Loucy (cell line): Measurements from ENCODE around the gene LAYN.

Experiments used
- H2AFZ ChIP-seq: fragments of 200-600 bp; sonication (generic); 2 replicates; pipeline ENCODE4 v1.6.0; 2016; ENCODE audit warnings: antibody characterized with exemption, mild to moderate bottlenecking, low read length, moderate library complexity
- H3F3A ChIP-seq: fragments of 200-600 bp; 2 replicates; pipeline ENCODE4 v1.6.0; 2016; ENCODE audit warnings: antibody characterized with exemption, low read depth, mild to moderate bottlenecking
- H3K27me3 ChIP-seq: fragments of 200-600 bp; sonication (generic); 2 replicates; pipeline ENCODE4 v1.6.1; 2014; ENCODE audit warnings: low read length, mild to moderate bottlenecking; ENCODE audit not compliant: insufficient read depth, poor library complexity, severe bottlenecking
- H3K36me3 ChIP-seq: fragments of 200-600 bp; sonication (generic); 2 replicates; pipeline ENCODE4 v1.6.1; 2016; ENCODE audit warnings: low read length; ENCODE audit not compliant: insufficient read depth
- H3K4me1 ChIP-seq: fragments of 200-600 bp; sonication (generic); 2 replicates; pipeline ENCODE4 v1.5.1; 2014; ENCODE audit warnings: low read length, mild to moderate bottlenecking; ENCODE audit not compliant: insufficient read depth, poor library complexity, severe bottlenecking
- H3K4me2 ChIP-seq: fragments of 200-600 bp; sonication (generic); 2 replicates; pipeline ENCODE4 v1.6.0; 2014; ENCODE audit warnings: antibody characterized with exemption, low read length, low read depth, mild to moderate bottlenecking; ENCODE audit not compliant: poor library complexity, severe bottlenecking
- H3K4me3 ChIP-seq: fragments of 200-600 bp; sonication (generic); 2 replicates; pipeline ENCODE4 v1.5.1; 2014; ENCODE audit warnings: low read length, mild to moderate bottlenecking, mixed read lengths; ENCODE audit not compliant: poor library complexity, severe bottlenecking
- H3K79me2 ChIP-seq: fragments of 200-600 bp; sonication (generic); 2 replicates; pipeline ENCODE4 v1.6.1; 2014; ENCODE audit warnings: low read length; ENCODE audit not compliant: insufficient read depth
- H3K9ac ChIP-seq: fragments of 200-600 bp; sonication (generic); 2 replicates; pipeline ENCODE4 v1.6.0; 2014; ENCODE audit warnings: mild to moderate bottlenecking, low read depth, low read length, moderate library complexity; ENCODE audit not compliant: poor library complexity, severe bottlenecking
- H3K9me2 ChIP-seq: fragments of 200-600 bp; sonication (generic); replicated peaks from 2 replicates; pipeline ENCODE4 v1.6.1; 2016; ENCODE audit warnings: low read depth, low read length, mixed read lengths
- H3K9me3 ChIP-seq: fragments of 200-600 bp; sonication (generic); 2 replicates; pipeline ENCODE4 v1.6.1; 2014; ENCODE audit warnings: mild to moderate bottlenecking, antibody characterized with exemption, low read length, low read depth; ENCODE audit not compliant: insufficient read depth
- H4K20me1 ChIP-seq: fragments of 200-600 bp; sonication (generic); 2 replicates; pipeline ENCODE4 v1.6.0; 2014; ENCODE audit warnings: antibody characterized with exemption, low read length, mild to moderate bottlenecking; ENCODE audit not compliant: insufficient read depth, poor library complexity, severe bottlenecking
- CTCF ChIP-seq: fragments of 200-600 bp; sonication (generic); conservative IDR thresholded peaks from 2 replicates; pipeline ENCODE4 v1.5.1; 2014; ENCODE audit warnings: mild to moderate bottlenecking, antibody characterized with exemption, low read length
- EZH2phosphoT487 ChIP-seq: fragments of 200-600 bp; IDR thresholded peaks from 2 replicates; pipeline ENCODE4 v1.6.1; 2018; ENCODE audit warnings: antibody characterized with exemption, mild to moderate bottlenecking, moderate library complexity, borderline replicate concordance

Gene LAYN

GRCh38 chr11:111548525-111548924, 8.0 kb downstream of the LAYN start:
- Histone ChIP-seq H3K27me3 (no peaks in the 10 kb centered on the region), H3K9me3 (no peaks in the 10 kb centered on the region), H3K79me2 (no peaks in the 10 kb centered on the region), H3K36me3 (no peaks in the 10 kb centered on the region), H3K4me2 (no peak overlapping the region), H3K9me2 (no peaks in the 10 kb centered on the region), H3F3A (no peaks in the 10 kb centered on the region), H3K4me3 (no peak overlapping the region), H2AFZ (no peak overlapping the region), H3K4me1 (no peaks in the 10 kb centered on the region), H4K20me1 (no peaks in the 10 kb centered on the region), H3K9ac (no peak overlapping the region)
- TF ChIP-seq CTCF = no peak
- TF ChIP-seq EZH2phosphoT487 = no peak

- no peaks in the 10 kb centered on the region for H3K9me2 ChIP-seq
These were observed 8.8 kb downstream of the LAYN start for GRCh38 chr11:111549196-111549868.

GRCh38 chr11:111549869-111550203, 9.3 kb downstream of the LAYN start:
- Histone ChIP-seq H3K9me2 (no peaks in the 10 kb centered on the region), H3K4me2 (no peak overlapping the region), H3K27me3 (no peaks in the 10 kb centered on the region), H3F3A (no peaks in the 10 kb centered on the region), H3K4me1 (no peaks in the 10 kb centered on the region), H3K36me3 (no peaks in the 10 kb centered on the region), H3K9ac (no peak overlapping the region), H3K79me2 (no peaks in the 10 kb centered on the region), H2AFZ (no peak overlapping the region), H3K4me3 (no peak overlapping the region), H3K9me3 (no peaks in the 10 kb centered on the region), H4K20me1 (no peaks in the 10 kb centered on the region)
- TF ChIP-seq EZH2phosphoT487 = no peak
- no peak for TF ChIP-seq CTCF

More at GRCh38 chr11:111549196-111549868, 8.8 kb downstream of the LAYN start:
- Histone ChIP-seq H3K36me3 (no peaks in the 10 kb centered on the region), H3K4me1 (no peaks in the 10 kb centered on the region), H3K9me3 (no peaks in the 10 kb centered on the region), H3K79me2 (no peaks in the 10 kb centered on the region), H3K4me2 (no peak overlapping the region), H3K9ac (no peak overlapping the region), H3K27me3 (no peaks in the 10 kb centered on the region), H2AFZ (no peak overlapping the region), H3K4me3 (no peak overlapping the region), H3F3A (no peaks in the 10 kb centered on the region), H4K20me1 (no peaks in the 10 kb centered on the region)
- TF ChIP-seq CTCF (no peak), EZH2phosphoT487 (no peak)
